ENCODE data around the gene RBFOX2.
A peak's percentile ranks its signal among the peaks of the same experiment; 100 is the strongest.

GRCh38 chr22:35840302-35840739, 188.3 kb downstream of the RBFOX2 start:
- TF ChIP-seq REST (IDR thresholded peaks at IDR 0.05; ENCODE audit: low read depth) (no peak), EP300 (IDR thresholded peaks at IDR 0.05; ENCODE audit: borderline replicate concordance) (no peak), CEBPB (IDR thresholded peaks at IDR 0.05) (no peak), FOXM1 (IDR thresholded peaks at IDR 0.05; ENCODE audit: borderline replicate concordance, low read depth) (no peak), NFIC (IDR thresholded peaks at IDR 0.05) (no peak), RAD21 (IDR thresholded peaks at IDR 0.05; ENCODE audit: low read depth) (no peak; the same call in 1 of the 2 replicates), MAX (IDR thresholded peaks at IDR 0.05) (peak; percentile 90)

Data from Ishikawa (cell line).